NCI-H1092 treated with DMSO at 0.1 percent for 48 hours (cell line): ENCODE results near the gene RTN4RL2.

Experiments used
- DNase-seq: peaks from one replicate; lab custom pipeline; 2025; lab: John Stamatoyannopoulos, UW

RTN4RL2 gene

DNA sequence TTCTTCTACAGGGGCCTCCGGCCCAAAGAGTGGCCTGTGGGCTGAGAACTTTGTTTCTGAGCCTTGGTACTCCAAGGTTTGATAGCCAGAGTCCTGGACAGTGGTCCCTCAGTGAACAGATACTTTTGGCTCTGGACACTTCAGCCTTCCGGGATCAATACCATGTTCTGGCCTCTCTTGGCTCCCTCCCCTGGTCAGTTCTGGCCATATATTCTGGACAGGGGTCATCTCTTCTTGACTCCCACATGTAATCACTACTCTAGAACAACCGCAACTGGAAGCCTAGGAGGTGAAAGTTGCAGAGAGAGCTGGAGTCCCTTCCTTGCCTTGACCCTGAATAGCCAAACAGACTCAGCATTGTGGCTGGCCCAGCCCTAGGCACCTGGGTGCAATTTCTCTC lies 2.3 kb downstream of the RTN4RL2 start:
- DNase-seq, result no peak

DNA sequence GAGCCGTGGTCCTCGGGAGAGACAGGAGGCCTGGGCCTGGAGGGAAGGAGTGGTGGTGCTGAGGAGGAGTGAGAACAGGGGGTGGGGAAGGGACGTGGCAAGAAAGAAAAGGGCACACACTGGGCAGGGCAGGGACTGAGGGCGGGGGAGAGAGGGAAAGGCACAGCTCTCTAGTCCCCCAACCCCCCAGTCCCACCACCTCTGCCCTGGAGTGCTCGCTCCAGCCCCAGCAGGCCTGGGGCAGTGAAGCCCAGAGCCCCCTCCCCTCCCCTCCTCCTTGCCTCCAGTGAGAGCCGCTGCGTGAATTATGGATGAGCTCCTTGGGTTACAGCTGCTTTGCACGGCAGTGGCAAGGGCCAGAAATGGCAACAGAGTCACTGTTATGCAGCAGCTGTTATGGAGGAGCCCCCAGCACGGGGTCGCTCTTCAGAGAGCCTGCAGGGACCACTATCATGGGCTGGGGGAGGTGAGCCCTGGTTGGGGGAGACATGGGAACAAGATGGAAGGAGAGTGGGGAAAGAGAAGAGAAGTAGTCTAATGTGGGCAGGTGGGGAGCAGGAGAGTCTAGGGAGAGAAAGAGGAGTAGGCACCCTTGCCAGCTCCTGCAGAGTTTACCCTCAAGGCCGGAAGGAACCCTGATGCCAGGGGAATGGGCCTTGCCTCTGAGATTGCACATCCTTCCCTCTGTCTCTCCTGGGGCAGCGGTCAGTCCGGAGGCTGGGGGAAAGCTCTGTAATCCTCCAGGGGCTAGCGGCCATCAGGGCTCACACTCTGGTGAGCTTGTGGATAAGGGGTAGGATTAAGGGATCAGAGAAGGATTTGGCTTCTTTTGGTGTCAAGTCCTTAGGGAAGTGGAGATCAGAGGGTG lies 3.6 kb downstream of the RTN4RL2 start:
- peak; percentile 22 for DNase-seq

DNA sequence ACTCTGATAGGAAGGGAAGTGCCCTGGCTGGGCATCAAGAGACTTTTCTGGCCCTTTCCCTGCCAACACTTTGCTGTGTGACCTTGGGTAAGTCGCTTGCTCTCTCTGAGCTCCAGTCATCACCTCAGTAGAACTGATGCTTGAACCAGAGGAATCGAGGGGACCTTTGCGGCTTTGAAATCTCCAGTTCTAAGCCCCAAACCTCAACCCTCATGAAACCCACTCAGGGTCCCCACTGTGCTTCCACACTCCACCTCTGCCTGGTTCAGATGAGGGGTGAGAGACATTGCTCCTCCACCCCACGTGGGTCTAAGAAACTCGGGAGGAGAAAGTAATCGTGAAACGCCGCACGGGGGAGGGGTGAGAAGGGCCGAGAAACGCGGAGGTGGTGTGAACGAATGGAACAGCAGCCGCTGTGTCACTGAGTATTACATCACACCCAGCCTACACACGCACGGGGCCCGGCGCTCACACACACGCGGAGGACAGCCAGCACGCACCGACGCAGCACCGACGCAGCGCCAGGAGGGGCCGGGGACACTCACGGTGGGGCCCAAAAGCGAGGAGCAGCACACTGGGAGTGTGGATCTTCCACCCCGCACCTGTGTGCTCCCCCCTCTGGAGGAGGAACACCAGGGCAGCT lies 4.3 kb downstream of the RTN4RL2 start:
- DNase-seq, result no peak

DNA sequence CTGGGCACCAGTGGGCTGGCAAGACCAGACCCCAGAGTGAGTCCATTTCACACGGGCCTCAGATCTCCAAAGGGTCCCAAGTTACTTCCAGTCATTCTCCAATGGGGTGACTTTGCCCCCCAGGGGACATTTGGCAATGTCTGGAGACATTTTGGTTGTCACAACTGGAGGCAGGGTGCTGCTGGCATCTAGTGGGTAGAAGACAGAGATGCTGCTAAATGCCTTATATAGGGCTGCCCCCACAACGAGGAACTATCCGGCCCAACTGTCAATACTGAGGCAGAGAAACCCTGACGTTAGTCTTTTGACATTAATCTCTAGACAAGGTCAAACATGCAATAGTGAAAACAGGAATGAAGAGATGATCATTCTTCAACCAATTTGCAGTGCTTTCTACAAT lies 6.4 kb downstream of the RTN4RL2 start:
- DNase-seq, result no peak

DNA sequence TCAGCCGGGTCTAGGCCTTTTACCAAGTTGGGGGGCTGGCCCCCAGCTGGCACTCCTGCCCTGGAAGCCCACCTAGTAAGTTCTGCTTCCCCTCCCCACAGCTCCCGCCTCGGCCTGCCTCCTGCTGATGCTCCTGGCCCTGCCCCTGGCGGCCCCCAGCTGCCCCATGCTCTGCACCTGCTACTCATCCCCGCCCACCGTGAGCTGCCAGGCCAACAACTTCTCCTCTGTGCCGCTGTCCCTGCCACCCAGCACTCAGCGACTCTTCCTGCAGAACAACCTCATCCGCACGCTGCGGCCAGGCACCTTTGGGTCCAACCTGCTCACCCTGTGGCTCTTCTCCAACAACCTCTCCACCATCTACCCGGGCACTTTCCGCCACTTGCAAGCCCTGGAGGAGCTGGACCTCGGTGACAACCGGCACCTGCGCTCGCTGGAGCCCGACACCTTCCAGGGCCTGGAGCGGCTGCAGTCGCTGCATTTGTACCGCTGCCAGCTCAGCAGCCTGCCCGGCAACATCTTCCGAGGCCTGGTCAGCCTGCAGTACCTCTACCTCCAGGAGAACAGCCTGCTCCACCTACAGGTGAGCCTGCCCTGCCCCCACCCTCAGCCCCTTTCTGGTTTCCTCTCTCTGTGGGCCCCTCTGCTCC lies 7.3 kb downstream of the RTN4RL2 start:
- peak; percentile 43 for DNase-seq

DNA sequence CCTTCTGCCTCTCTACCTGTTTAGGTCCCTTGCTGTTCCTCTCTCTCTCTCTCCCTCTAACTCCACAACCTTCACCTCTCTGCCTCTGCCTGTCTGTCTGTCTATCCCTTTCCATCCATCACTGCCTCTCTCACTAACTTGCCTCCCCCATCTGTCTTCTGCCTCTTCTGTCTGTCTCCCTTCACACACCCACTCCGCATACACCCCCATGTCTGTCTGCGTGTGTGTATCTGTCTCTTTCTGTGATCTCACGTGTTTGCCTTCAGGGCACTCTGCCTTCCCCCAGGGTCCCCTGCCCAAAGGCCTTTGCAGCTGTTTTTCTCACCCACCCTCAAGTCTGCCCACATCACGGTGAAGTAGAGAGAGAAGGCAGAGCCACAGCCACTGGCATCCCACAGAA lies 7.9 kb downstream of the RTN4RL2 start:
- DNase-seq, result no peak

DNA sequence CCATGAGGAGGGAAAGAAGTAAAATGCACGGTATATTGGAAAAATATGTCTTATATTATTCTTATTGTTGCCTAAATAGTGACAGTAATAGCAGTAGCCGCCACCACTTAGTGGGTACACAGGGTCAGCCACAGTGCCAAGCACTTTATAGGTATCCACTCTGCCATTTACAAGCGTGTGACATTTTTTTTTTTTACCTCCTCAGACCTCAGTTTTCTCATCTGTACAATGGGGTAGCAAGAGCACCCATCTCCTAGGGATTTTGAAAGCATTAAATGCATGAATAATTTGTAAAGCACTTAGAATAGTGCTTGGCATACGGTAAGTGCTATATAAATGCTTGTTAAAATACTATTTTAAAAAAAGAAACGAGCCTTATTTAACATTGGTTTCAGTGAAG lies 8.9 kb downstream of the RTN4RL2 start:
- no peak for DNase-seq

DNA sequence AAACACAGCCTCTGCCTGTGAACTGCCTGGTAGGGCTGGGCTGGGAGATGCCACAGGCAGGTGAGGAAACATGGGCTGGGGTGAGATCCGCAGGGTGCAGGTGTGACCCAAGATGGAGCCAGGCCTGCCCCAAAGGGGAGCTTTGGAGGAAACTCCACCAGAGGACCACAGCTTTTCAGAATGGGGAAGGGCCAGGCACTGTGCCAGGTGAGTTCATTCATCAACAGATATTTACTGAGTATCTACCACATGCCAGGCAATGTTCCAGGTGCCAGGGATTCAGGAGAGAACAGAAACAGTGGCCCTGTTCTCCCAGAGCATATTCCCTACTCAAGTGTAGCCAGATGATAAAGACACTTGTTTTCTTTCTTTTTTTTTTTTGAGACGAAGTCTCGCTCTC lies 11.2 kb downstream of the RTN4RL2 start:
- DNase-seq, result peak; percentile 61

DNA sequence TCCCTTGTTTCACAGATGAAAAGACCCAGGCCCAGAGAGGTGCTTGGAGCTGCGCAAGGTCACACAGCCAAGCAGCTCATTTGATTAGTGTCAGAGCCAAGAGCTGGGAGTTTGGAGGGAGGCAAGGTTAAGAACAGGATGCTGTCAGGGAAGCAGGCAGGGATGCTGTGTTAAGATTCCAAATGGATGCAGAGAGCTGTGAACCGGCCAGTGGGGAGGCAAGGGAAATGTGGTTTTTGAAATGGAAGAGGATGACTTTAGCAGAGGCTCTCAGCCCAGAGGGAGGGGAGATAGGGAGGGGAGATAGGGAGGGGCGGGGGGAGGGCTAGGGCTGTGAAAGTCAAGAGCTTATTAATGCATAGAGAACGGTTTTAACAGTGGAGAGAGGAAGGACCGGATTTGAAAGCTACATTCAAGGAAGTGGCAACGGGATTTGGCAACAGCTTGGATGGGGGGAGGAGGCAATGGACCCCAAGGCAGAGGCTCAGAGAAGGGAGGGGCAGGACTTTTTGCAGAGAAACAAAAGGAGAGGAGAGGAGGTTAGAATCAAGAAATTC lies 13.0 kb downstream of the RTN4RL2 start:
- no peak for DNase-seq

DNA sequence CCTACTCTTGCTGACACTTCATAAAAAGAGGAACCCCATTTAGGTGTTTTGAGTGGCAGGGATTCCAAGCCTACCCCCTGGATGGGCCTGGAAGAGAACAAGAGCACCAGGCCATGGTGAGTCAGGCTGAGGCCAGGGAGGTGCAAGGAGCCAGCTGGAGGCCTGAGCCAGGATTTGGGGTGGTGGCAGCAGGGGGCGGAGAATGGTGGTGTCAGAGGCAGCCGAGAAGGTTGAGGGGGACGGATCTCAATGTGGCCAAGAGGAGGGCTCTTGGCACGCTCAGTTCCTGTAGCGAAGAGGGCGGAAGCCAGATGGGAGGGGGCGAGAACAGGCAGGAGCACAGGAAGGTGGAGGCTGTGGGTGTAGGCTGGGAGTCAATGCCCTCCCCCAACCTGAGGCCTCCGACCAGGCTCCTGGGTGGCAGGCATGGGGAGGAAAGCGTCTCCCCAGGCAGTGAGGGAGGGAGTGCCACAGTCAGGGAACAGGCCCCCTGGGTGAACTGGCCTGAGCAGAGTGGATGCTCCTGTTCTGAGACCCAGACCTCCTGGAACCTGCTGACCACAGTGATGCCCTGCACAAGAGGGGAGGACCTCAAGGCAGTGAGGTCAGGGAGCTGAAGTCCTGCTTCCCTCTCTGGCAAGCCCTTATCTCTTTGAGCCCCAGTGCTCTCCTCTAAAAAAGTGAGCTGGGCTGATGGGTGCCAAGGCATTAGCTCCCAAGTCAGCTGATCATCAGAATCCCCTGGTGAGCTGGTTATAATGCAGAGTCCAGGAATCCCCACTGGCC lies 13.9 kb downstream of the RTN4RL2 start:
- DNase-seq, result no peak

DNA sequence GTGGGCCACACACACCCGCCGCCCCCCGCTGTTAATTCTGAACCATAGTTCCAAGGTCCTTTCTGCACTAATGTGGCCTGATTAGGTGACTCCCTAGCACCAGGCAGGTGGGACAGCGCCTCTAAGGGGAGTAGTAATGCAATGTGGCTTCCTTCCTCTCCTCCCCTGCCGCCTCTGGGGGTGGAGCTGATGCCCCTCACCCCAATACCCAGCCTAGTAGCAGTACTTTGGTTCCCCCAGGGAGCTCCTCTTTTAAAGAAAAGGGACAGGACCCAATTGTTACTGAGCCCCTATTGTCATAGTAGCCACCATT lies 14.4 kb downstream of the RTN4RL2 start:
- no peak for DNase-seq

DNA sequence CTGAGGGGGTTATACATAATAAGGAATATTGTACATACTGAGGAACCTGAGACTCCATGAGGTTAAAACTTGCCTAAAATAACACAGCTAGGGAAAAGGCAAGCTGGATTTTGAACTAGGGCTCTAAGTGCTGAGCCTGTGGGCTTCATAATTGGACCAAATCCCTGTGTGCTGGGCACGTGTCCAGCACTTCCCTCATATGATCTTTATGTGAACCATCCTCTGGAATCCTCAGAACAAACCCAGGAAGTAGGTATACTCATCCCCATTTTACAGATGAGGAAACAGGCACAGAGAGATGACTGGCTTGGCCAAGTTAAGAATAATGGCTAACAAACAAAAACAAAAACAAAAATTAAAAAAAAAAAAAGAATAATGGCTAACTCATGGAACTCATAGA lies 14.9 kb downstream of the RTN4RL2 start:
- DNase-seq, result no peak

DNA sequence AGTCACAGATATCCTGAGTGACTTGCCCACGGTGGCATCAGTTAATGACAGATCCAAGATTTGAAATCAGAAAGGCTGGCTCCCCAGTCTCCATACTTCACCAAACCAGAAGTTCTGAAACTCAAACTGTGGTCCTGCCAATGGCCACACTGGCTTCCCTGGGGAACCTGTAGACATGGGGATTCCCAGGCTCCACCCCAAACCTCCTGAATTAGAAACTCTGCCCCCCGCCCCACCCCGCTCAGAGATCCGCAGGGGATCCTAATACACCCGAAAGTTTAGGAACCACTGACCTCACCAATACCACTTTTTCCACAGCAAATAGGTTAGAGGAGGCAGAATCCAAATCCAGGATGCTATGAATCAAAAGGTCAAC lies 15.3 kb downstream of the RTN4RL2 start:
- no peak for DNase-seq

DNA sequence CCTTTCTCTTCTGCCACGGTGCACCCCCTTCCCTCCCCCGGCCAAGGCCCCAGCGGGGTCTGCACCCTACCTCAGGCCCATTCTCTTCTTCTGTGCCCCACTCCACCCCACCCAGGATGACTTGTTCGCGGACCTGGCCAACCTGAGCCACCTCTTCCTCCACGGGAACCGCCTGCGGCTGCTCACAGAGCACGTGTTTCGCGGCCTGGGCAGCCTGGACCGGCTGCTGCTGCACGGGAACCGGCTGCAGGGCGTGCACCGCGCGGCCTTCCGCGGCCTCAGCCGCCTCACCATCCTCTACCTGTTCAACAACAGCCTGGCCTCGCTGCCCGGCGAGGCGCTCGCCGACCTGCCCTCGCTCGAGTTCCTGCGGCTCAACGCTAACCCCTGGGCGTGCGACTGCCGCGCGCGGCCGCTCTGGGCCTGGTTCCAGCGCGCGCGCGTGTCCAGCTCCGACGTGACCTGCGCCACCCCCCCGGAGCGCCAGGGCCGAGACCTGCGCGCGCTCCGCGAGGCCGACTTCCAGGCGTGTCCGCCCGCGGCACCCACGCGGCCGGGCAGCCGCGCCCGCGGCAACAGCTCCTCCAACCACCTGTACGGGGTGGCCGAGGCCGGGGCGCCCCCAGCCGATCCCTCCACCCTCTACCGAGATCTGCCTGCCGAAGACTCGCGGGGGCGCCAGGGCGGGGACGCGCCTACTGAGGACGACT lies 15.9 kb downstream of the RTN4RL2 start:
- no peak for DNase-seq

DNA sequence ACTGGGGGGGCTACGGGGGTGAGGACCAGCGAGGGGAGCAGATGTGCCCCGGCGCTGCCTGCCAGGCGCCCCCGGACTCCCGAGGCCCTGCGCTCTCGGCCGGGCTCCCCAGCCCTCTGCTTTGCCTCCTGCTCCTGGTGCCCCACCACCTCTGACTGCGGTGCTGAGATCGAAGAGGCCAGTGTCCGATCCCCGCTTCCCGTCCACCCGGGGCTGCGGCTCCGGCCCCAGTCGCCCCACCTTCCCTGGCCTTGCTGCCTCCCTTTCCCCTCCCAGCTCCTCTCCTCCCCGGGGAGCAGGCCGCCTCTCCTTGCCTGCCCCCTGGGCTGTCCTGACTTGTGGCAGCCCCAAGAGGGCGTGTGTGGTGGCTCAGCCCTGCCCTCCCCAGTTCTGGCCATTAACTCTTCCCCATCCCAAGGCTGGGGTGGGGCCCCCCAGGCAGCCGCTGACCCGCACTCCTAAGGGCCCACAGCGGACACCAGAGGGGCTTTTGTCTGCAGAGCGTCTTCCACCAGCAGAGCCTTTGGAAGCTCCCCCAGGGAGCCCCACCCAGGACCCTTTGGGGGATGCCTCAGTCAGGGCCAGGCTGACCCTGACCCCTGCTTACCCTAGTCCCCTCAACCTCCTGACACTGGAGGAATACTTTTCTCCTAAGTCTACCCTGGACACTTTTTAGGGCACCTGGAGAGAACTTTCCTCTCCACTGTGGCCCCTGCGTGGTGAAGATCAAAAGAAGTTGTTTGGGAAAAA lies 16.6 kb downstream of the RTN4RL2 start:
- no peak for DNase-seq

DNA sequence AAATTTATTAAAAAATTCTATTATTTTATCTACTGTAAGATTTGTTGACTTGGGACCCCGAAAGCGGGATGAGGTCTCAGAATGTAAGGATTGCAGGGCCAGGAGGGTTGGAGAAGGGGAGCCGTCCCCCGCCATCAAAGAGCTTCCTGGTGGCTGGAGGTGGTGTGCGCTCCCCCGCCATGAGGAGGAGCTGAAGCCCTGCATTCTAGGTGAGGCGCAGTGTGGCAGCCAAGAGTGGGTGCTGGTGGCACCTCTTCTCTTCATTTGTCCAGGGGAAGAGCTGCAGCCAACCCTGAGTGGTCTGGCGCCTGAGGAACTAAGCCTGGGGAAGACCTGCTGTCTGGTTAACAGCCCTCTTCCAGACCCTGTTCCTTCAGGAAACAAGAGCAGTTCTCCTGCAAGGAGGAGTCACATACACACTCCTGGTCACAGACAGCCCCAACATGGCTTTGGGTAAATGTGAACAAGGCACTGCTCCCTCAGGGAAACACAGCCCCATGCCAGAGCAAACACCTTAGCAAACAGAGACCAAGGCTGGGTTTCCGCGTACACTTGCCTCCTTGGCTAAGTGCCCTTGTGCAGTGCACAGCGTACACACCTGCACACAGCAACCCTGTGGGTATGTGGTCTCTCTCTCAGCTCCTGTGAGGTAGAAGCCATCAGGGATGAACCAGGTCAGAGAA lies 17.3 kb downstream of the RTN4RL2 start:
- DNase-seq, result peak; percentile 10

DNA sequence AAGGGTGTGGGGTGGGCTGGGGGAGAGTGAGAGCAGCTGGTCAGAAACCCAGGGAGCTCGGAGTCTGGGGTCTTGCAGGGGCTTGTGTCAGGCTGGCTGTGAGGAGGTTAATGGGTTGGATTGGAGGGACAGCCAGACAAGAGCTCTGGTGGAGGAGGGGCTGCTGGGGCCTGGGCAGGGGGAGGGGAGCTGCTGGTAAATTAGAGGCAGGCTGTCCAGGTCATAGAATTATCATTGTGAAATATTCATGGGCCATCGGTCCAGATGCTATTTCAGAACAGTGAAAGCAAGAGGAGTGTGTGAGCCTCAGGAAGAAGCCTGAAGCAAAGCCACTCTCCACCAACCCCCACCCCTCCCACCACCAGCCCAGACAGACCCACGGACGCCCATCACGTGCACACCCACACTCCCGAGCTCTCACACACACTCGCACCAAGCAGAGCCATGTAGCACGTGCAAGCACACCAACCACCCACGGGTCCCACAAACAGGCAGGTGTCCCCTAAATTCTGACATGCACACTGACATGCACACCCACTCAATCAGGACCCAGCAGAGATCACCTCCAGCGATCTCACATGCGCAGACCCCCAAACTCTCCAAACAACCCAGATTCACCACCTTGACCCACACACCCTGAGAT lies 18.8 kb downstream of the RTN4RL2 start:
- DNase-seq, result no peak

DNA sequence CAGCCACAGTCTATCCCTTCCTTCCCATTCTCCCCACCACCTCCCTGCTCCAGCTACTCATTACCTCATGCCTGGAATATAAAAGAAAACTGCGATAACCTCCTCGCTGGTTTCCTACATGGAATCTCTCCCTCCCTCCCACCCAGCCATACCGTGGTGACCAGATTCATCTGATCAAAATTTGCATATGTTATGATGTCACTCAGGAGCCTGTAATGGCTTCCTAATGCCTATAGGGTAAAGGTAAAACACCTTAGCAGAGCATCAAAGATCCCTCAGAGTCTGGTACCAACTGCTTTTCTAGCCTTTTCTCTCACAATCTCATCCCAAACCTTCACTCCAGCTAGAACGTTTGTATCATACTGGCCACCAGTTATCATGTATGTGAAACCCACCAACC lies 19.6 kb downstream of the RTN4RL2 start:
- no peak for DNase-seq

DNA sequence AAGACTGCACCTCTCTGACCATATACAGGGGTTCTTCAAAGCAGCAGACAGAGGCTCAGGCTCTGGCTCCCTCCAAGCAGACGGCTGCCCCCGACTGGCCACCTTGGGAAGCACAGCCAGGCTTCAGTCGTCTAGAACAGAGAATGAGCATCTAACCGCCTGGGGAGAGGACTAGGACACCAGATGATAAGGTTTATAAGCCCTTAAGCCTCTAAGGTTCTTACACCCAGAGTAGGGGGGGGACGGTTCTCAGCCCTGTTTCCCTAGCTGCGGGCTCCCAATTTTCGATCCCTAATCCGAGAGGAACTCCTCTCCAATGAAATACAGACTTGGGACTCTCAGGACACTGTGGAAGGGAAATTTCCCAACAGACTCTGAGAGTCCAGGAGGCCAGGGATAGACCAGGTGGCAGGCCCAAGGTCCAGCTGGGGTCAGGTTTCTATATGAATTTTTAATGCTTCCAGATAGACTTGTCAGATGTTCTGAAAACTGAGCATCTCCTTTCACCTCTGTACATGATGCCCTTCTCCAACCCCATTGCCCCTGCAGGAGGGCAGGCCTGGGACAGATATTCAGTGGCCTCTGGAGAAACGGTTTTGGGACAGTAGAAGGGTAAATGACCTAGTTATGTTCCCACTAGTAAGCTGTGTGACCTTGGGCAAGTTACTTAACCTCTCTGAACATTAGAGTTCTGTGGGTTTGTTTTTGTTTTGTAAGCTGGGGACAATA lies 20.2 kb downstream of the RTN4RL2 start:
- peak; percentile 79 for DNase-seq
